Measurements from ENCODE around the gene LAMB4. TPM values are rescaled to one million over a fixed set of nuclear protein-coding genes. Genes with fewer than 3 reads are reported as not detected.

The LAMB4 gene, protein sequence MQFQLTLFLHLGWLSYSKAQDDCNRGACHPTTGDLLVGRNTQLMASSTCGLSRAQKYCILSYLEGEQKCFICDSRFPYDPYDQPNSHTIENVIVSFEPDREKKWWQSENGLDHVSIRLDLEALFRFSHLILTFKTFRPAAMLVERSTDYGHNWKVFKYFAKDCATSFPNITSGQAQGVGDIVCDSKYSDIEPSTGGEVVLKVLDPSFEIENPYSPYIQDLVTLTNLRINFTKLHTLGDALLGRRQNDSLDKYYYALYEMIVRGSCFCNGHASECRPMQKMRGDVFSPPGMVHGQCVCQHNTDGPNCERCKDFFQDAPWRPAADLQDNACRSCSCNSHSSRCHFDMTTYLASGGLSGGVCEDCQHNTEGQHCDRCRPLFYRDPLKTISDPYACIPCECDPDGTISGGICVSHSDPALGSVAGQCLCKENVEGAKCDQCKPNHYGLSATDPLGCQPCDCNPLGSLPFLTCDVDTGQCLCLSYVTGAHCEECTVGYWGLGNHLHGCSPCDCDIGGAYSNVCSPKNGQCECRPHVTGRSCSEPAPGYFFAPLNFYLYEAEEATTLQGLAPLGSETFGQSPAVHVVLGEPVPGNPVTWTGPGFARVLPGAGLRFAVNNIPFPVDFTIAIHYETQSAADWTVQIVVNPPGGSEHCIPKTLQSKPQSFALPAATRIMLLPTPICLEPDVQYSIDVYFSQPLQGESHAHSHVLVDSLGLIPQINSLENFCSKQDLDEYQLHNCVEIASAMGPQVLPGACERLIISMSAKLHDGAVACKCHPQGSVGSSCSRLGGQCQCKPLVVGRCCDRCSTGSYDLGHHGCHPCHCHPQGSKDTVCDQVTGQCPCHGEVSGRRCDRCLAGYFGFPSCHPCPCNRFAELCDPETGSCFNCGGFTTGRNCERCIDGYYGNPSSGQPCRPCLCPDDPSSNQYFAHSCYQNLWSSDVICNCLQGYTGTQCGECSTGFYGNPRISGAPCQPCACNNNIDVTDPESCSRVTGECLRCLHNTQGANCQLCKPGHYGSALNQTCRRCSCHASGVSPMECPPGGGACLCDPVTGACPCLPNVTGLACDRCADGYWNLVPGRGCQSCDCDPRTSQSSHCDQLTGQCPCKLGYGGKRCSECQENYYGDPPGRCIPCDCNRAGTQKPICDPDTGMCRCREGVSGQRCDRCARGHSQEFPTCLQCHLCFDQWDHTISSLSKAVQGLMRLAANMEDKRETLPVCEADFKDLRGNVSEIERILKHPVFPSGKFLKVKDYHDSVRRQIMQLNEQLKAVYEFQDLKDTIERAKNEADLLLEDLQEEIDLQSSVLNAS (N-terminal part only)
- total RNA-seq = not detected in 2 replicates

DNA sequence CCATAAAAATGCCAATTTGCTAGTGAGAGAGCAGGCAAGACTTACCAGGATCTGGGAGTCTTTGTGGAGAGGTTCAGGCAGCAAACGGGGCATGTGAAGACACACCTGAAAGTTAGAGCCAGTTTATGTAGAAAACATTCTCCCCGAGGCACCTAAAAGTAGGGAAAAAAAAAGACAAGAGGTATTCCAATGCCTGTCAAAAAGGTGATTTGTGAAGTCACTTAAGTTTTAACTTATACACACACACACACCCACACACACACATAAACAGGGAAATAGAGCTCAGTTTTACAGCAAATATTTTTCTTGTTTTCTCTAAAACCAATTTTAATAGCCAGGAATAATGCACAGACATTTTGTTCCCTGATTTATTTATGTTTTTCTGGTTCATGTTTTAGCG is at the start of gene LAMB4:
TSS of gene LAMB4 (minus strand) at position 101 of the 400 bp plus-strand sequence. CDS start 7,197 bp downstream, outside the sequence.
- intact Hi-C loops (cut with micrococcal nuclease) = no loop called here

DNA sequence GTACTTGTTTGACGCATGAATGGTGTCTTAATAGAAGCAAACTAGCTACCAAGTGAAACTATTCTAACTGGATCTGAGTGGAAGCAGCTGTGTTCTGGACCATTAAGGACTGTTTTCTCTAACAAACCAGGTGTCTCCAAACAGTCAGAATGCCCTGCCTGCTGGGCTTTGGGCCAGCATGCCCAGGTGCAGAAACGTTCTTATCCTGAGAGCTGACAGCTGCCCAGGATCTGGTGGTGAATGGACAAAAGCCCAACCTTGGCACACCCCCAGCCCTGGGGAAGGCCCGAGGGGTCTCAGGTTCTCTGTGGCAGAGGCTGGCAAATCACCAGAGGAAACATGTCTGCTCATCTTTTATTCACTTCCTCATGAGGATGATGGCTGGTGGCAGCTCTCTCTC is 48.2 kb upstream of the LAMB4 start:
- intact Hi-C loops (cut with micrococcal nuclease) = no loop called here

DNA sequence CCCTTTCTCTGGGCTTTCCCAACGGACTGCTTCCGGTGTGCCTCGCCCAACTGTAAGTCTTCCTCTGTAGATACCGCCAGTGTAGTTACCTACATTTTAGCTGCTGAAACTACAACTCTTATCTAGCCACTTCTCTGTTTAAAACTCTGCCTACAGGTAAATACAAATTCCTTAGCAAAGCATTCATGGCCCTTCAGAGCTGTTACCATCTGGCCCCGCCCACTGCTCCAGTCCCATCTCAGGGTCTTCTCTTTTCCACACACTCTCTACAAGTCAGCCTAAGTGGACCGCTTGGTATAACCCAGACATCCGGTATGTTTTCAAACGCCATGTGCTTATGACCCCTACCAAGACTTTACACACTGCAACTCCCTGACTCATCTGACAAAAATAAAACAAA is 41.0 kb upstream of the LAMB4 start:
- intact Hi-C loops (cut with micrococcal nuclease) = no loop called here

DNA sequence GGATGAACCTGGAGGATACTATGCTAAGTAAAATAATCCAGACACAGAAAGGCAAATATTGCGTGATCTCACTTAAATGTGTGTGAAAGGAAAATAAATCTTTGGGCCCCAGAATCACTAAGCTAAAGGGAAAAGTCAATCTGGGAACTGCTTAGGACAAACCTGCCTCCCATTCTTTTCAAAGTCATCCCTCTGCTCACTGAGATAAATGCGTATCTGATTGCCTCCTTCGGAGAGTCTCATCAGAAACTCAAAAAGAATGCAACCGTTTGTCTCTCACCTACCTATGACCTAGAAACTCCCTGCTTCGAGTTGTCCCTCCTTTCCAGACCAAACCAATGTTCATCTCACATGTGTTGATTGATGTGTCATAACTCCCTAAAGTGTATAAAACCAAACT is 40.1 kb upstream of the LAMB4 start:
- intact Hi-C loops (cut with micrococcal nuclease) = no loop called here

DNA sequence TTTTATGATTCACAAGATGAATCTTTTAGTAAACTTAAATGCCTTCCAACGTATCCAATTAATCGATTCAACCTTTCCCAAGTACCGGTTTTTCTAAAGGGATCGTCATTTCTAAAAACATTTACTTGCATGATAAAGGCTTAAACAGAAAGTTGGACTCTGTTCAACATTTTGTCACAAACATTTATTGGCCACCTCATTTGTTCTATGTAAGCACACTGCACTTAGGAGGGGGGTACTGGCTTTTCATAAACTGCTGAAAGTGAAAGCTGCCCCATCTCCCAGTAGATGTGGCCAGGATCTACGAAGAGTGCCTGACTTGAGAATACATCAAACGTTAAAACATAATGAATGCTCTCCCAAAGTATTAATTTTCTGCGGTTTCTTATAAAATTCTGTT is 37.3 kb upstream of the LAMB4 start:
- intact Hi-C loops (cut with micrococcal nuclease) = no loop called here

DNA sequence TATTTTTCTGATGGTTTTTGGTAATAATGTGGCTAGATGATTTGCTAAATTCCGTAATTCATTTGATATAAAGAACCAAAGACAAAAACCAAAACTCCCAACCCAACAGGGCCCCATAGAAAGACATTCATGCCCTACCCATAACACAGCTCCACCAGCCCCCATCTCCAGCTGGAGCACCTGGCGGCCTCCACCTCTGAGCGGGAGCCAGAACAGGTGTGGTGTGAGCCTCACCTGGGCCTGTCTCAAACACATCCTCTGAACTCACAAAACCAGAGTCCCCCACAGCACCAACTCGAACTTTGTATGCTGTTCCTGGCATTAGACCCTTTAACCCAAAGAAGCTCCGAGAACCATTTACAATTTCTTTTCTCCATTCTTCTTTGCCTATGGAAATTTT is 36.5 kb upstream of the LAMB4 start:
- intact Hi-C loops (cut with micrococcal nuclease) = no loop called here

DNA sequence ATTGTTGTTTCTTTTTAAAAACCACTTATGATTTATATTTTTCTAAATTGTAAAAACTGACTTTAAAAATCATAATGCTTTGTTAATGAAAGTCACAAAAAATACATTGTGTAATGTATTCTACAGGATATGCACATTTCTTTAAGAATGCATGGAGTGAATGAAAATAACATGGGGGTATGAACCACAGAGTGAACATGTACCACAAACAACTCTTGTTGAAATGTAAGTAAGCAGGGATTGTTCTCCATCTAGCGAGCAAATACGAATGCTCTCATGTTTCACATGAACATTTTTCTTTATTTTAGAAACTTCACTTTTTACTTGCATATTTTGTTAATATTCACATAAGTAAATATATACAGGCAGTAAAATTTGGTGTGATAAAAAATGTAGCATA is 35.6 kb upstream of the LAMB4 start:
- intact Hi-C loops (cut with micrococcal nuclease) = no loop called here

DNA sequence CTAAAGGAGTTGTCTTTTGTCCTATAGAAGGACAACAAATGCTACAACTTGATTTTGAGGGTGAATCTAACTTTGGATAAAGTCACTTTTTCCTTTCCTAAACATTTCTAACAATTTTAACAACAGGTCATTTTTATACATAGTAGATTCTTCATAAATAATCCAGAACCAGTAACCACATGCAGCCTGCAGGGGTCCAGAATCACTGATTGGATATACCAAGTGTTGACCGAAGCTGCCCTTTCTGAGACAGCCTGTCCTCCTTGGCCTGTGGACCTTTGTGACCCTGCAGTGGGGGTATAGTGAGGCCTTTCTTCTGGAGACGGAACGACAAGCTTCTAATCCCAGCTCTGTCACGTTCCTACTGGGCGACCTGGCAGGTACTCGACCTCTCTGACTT is 34.8 kb upstream of the LAMB4 start:
- intact Hi-C loops (cut with micrococcal nuclease) = no loop called here

DNA sequence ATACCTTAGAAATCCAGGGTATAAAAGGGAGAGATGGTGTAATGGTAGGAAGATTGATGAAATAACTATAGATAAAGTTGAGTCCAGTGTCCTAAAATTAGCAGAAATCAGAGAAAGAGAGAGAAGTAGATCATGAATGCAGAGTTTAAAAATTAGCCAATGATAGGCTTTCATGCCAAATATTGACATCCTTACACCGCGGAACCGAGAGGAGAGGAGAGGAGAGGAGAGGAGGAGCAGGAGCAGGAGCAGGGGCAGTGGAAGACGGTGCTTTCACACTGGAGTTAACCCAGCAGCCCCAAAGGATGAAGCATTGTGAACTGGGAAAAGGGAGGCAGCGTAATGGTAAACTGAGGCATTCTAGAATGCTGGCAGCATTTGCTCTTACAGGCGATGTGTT is 34.2 kb upstream of the LAMB4 start:
- intact Hi-C loops (cut with micrococcal nuclease) = no loop called here

DNA sequence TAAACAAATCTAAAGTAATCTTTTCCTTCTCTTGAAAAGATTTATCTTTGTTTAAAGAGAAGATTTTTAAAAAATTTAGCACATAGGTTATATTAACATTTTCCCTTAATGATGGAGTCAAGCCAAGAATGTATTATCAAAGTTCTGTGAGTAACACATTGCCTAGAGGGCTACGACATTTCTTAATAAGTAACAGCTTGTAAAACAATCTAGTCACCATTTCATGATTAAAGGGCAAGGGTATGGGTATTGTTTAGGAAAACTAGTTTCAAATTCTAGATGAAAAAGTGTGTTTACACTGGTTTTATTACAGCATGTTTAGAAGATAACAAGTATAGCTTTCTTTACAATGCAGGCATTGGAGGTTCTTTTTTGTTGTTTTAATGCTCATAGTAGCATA is 28.6 kb upstream of the LAMB4 start:
- intact Hi-C loops (cut with micrococcal nuclease) = no loop called here

DNA sequence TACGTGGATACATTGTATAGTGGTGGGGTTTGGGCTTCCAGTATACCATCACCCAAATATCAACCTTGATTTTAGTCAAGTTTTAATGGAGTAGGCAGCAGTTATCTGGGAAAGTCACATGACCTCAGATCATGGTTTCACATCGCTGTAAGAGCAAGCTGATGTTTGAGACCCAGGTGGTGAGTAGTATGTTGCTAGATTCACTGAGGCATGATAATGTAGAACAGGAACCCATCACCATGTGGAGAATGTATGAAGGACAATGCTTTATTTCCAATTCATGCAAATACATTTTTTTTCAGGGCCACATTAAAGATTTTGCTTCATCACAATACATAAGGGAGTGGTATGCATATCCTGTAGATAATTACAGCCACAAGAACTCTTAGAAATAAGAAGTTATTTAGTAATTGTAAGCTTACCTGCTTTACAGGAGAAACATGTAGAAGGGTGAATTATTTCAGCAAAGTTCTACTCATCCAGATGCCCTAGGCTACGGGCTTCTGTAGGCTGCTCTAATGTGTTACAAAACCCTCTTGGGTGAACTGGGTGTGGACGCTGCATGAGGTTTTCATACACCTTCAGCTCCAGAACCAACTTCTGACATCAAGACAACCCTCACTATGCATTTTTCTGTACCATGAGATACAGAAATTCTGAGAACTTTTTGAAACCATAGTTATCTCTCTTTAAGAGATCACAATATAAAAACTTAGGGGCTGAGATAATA is 27.6 kb upstream of the LAMB4 start:
- intact Hi-C loops (cut with micrococcal nuclease) = no loop called here

DNA sequence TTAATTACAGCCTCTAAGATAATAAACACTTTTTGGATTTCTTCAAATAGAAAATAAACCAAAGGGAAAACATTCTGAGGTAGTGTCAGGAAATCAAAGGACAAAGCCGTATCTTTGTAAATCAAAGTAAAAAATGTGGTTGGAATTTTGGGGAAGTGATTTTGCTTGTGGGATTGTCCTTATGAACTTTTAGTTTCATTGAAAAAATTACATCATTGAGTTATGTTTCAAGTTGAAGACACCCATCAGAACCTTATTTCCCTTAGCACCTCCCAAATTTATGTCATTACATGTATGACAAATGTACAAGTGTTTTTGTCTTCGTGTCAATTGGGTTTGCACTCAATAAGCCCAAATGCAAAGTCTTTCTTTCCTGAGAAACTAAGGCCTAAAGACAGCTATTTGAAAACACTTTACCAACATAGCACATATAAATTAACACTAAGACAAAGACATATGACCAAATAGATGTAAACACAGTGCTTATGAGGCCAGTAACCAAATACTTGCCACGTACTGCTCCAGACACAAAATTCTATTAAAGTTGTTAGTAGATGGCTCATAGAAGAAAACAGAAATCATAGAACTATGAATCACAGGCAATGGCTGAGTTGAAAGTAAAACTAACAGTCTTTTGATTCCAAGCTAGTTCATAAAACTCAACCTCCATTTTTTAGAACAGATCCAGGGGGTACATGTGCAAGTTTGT is 26.9 kb upstream of the LAMB4 start:
- intact Hi-C loops (cut with micrococcal nuclease) = no loop called here

DNA sequence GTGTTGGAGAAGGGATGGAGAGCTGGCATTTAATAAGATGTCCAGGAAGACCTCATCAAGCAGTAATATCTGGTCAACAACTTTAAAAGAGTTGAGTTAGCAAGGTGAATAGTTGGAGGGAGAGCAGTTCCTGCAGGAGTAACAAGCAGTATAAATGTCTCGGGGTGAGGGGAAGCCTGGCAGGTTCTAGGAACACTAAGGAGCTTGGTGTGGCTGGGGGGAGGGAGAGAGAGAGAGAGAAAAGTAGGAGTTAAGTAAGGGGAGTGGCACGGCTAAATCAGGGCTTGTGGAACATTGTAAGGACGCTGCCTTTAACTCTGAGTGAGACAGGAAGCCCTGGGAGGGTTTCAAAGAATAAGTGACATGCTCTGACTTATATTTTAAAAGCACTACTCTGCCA is 22.0 kb upstream of the LAMB4 start:
- intact Hi-C loops (cut with micrococcal nuclease) = no loop called here

DNA sequence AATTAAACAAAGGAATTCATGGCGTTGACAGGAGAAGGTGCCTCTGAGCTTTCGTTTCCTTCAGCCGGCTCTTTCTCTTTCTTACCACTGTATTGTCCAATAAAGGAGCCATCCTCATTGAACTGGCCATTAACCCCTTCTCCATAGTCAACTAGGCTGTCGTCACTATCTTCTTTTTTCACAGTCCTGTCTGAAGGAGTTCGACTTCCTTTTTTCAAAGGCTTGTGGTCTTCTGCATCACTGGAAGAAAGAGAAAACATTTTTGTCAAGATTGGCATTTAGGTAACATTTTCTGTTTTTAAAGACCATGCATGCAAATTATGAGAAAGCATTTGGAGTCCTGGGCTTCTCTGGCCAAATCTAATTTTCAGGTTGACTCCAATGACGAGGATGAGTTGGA is 19.7 kb upstream of the LAMB4 start:
- intact Hi-C loops (cut with micrococcal nuclease) = loop anchor here (5.0 to 10.0 kb wide), 2 partner anchors 225 to 1003 kb away; no protein-coding TSS in a partner anchor

DNA sequence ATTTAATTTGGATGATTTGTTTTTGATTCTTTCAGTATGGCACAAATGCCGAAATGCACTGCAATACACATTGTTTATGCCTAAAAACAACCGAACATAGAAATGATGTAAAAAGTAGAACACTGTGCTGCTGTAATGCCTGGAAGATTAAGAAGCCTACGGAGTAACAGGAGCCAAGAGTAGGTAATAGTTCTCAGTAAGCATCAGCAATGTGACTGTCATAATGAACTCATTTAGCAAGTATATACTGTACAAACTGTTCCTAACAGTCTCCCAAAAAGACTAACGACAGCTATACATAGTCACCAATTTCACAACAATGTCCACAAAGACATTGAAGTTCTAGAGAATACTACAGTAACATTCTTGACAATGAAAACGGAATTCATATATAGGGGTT is 19.0 kb upstream of the LAMB4 start:
- intact Hi-C loops (cut with micrococcal nuclease) = loop anchor here (5.0 to 10.0 kb wide), 2 partner anchors 224 to 1002 kb away; no protein-coding TSS in a partner anchor

DNA sequence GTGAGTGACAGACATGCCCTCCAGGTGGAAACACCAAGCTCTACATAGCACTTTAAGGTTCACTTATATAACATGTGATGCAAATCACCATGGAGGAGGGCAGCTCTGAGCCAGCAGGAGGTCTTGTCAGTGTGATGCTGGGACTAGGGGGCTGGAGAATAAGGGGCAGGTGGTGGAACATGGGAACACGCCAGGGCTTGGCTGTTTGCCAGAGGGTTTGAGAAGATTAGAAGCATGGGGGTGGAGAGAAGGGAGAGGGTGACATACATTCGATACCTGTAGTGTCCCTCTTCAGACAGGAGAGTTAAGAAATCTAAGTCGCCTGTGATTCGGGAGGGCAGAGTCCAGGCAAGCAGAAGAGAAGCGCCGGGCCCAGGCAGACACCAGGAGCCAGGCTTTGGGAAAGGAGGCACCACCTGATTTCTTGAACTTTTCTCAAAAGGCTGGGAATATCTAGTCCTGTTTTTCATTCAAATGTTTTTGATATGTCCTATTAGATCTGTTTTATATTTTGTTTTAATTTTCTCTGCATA is 16.9 kb upstream of the LAMB4 start:
- intact Hi-C loops (cut with micrococcal nuclease) = loop anchor here (2.0 to 10.0 kb wide), 3 partner anchors 222 to 1000 kb away; no protein-coding TSS in a partner anchor

DNA sequence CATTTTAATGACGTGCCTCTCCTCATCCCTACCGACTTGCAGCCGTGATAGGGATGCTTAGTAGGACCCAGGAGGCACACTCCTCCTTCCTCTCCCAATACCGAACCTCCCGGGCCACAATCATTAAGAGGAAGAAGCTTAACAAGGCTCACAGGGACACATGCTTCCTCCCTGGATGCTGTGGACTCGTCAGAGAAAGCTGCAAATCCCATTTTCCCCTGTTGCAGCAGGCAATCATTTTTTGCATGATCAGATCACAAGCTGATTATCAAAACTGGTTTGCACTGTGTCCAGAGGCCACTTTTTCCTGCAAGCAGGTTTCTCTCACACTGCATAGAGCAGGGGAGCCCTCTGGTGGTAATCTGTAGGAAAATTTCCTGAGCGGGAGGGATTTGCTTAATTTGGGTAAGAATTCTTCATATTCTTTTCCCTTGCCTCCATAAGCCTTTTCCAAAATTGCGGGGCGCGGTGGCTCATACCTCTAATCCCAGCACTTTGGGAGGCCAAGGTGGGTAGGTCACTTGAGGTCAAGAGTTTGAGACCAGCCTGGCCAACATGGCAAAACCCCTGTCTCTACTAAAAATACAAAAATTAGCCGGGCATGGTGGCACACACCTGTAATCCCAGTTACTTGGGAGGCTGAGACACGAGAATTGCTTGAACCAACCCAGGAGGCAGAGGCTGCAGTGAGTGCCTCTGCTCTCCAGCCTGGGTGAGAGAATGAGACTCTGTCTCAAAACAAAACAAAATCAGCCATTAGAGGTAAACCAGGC is 16.1 kb upstream of the LAMB4 start:
- intact Hi-C loops (cut with micrococcal nuclease) = loop anchor here (1.0 to 10.0 kb wide), 8 partner anchors 32 to 999 kb away; partner anchors contain the start of gene DLD

DNA sequence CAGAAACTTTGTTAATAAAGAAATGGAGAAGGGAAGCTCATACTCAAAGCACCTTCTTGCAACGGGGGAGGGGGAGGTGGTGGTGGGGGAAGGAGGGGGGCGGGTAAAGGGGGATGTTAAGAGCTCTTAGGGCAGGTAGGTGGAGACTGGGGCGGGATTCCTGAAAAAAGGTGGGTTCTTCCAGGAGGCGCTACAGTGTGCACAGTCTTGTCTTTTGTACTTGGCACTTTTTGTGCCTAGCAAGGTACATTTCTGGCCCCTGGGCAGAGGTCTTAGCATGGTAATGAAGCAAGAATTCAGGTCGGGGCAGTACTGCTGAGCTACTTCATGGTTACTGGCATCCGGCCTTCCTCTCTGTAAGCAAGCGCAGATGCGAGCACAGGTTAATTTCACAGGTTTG is 15.2 kb upstream of the LAMB4 start:
- intact Hi-C loops (cut with micrococcal nuclease) = loop anchor here (5.0 to 10.0 kb wide), 2 partner anchors 221 to 998 kb away; no protein-coding TSS in a partner anchor

DNA sequence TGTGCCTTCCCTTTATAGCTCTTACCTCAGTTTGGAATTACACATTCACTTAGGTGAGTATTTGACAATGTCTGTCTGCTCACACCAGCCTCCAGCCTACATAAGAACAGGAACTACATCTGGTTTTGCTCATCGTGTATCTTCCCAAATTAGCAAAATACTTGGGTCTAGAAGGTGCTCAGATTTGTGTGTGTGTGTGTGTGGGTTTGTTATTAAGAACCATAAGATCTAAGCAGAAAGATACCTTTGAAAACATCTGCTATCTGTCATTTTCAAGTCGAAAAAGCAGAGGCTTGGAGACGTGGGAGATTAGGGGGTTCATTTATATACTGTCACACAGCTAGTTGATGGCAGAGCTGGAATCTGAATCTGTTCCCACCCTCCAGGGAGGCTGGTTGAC is 14.8 kb upstream of the LAMB4 start:
- intact Hi-C loops (cut with micrococcal nuclease) = loop anchor here (5.0 to 10.0 kb wide), 2 partner anchors 220 to 998 kb away; no protein-coding TSS in a partner anchor
